Adrenal gland (tissue), 5 donors: ENCODE data around the gene KLHL14.

Source experiments
- POLR2A ChIP-seq, 2 donors: fragments of 450-650 bp; IDR thresholded peaks; one replicate each; pipeline ENCODE4 v1.6.1; 2017; ENCODE audit warnings: antibody characterized with exemption in 2 of 2, mild to moderate bottlenecking in 2 of 2, moderate library complexity in 1 of 2
- TF ChIP-seq, protein P1 (sequence below), 6 experiments: fragments of 450-650 bp in 4 of 6; fragments of 200-600 bp in 2 of 6; sonication (generic) in 1 of 6; IDR thresholded peaks; 1 replicate in 5 of 6; 2 replicates in 1 of 6; pipeline versions ENCODE4 v1.5.1 to v1.8.0; 2016 to 2021; ENCODE audit warnings: antibody characterized with exemption in 6 of 6, mild to moderate bottlenecking in 2 of 6, moderate library complexity in 1 of 6
- donor health status: DM: no; HTN: no; CAD: no.

GRCh38 chr18:32810314-32810713 is 37.5 kb upstream of the KLHL14 start:
- no peak for TF ChIP-seq POLR2A (IDR thresholded peaks at IDR 0.05)
- TF ChIP-seq, protein P1, sequence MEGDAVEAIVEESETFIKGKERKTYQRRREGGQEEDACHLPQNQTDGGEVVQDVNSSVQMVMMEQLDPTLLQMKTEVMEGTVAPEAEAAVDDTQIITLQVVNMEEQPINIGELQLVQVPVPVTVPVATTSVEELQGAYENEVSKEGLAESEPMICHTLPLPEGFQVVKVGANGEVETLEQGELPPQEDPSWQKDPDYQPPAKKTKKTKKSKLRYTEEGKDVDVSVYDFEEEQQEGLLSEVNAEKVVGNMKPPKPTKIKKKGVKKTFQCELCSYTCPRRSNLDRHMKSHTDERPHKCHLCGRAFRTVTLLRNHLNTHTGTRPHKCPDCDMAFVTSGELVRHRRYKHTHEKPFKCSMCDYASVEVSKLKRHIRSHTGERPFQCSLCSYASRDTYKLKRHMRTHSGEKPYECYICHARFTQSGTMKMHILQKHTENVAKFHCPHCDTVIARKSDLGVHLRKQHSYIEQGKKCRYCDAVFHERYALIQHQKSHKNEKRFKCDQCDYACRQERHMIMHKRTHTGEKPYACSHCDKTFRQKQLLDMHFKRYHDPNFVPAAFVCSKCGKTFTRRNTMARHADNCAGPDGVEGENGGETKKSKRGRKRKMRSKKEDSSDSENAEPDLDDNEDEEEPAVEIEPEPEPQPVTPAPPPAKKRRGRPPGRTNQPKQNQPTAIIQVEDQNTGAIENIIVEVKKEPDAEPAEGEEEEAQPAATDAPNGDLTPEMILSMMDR (IDR thresholded peaks at IDR 0.05), result no peak
